ENCODE data around the gene C4orf36.

The C4orf36 gene

GRCh38 chr4:86837691-86838503 lies 54.3 kb downstream of the C4orf36 start:
- no peak for DNase-seq (ENCODE audit: extremely low read depth, low read depth)
- TF ChIP-seq CTCF (IDR thresholded peaks at IDR 0.05; ENCODE audit: low read depth, low read length) = no peak

- TF ChIP-seq CTCF (IDR thresholded peaks at IDR 0.05; ENCODE audit: low read depth, low read length) = no peak
Measured at GRCh38 chr4:86835677-86836076, 56.5 kb downstream of the C4orf36 start.

GRCh38 chr4:86834901-86835300 lies 57.3 kb downstream of the C4orf36 start:
- DNase-seq (ENCODE audit: extremely low read depth, low read depth) = no peak
- no peak for TF ChIP-seq CTCF (IDR thresholded peaks at IDR 0.05; ENCODE audit: low read depth, low read length)

More at GRCh38 chr4:86835677-86836076, 56.5 kb downstream of the C4orf36 start:
- DNase-seq (ENCODE audit: extremely low read depth, low read depth) = no peak

GRCh38 chr4:86833615-86834014 lies 58.6 kb downstream of the C4orf36 start:
- TF ChIP-seq CTCF (IDR thresholded peaks at IDR 0.05; ENCODE audit: low read depth, low read length) = no peak
- no peak for DNase-seq (ENCODE audit: extremely low read depth, low read depth)

- peak; percentile 74 for DNase-seq (ENCODE audit: extremely low read depth, low read depth)
- TF ChIP-seq CTCF (IDR thresholded peaks at IDR 0.05; ENCODE audit: low read depth, low read length) = no peak
Measured at GRCh38 chr4:86831262-86832130, 60.7 kb downstream of the C4orf36 start.
